HG02571 (cell line): ENCODE data around the gene PLCB3.

Source experiments
- ATAC-seq: cut with Tn5 transposase; IDR thresholded peaks from one replicate; pipeline ENCODE4 v1.9.1; 2021; ENCODE audit warnings: mild to moderate bottlenecking, moderate library complexity; ENCODE audit not compliant: unreplicated experiment

Gene PLCB3

GRCh38 chr11:64235437-64236161 lies 15.7 kb upstream of the PLCB3 start:
- ATAC-seq = no peak

GRCh38 chr11:64237484-64237951 lies 13.8 kb upstream of the PLCB3 start:
- no peak for ATAC-seq

DNA sequence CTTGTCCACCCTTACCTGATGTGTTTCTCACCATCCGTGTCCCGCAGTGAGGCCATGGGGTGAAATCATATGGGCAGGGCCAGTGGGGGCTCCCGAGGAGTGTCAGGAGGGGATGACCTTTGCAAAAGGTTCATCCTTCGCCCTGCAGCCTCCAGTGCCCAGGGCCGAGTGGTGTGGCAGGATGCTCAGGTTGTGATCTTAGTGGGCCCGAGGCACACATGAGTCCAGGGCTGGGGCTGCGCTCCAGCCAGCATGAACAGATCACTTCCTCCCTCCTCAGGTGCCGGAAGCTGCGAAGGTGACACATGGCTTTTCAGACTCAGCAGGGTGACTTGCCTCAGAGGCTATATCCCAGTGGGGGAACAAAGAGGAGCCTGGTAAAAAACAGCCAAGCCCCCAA lies 13.3 kb upstream of the PLCB3 start:
- ATAC-seq = no peak

DNA sequence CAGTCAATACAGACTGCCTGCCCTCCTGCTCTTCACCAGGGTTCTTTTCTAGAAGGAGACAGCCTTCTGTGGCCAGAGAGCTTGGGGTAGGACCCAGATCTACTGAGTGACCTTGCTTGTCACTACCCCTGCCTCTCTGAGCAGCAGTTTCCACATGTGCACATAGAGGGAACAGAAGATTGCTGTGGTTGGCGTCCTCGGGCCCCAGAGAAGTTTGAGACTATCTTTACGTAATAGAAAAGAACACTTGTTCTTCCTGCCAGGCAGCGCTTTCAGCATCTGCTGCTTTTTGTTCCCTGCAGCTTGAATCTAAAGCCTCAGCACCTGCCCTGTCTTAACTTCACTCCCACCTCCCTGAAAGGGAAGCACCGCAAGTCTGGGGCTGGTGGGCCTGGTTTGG lies 12.3 kb upstream of the PLCB3 start:
- ATAC-seq = no peak

DNA sequence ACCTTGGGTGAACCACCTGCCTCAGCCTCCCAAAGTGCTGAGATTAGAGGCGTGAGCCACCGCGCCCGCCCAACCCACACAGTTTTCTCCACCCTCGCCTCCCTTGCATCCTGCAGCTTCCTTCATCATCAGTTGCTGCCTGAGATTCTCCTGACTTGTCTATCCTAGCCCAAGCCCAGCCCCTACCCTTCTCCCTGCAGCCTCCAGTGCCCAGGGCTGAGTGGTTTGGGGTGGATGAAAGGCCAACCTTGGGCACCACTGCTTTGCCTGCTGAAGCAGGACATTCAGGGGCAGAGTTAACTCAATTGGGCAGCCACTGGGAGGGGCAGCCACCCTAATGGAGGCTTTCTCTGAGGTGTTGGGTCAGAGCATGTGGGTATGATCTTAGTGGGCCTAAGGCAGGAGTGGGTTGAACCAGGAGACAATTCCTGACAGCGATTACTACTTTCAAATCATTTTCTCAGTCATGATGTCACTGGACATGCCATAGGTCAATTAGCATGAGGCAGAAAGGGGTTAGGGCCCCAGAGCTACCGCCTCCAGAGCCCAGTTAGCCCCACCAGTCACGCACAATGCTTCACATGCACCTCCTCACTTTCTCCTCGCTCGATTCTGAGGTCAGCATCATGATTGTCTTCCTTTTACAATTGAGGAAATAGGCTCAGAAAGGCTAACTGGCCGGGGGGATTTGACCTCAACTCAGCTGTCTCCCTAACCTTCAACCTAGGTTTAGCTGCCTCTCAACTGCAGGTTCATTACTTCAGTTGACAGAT lies 11.5 kb upstream of the PLCB3 start:
- no peak for ATAC-seq

DNA sequence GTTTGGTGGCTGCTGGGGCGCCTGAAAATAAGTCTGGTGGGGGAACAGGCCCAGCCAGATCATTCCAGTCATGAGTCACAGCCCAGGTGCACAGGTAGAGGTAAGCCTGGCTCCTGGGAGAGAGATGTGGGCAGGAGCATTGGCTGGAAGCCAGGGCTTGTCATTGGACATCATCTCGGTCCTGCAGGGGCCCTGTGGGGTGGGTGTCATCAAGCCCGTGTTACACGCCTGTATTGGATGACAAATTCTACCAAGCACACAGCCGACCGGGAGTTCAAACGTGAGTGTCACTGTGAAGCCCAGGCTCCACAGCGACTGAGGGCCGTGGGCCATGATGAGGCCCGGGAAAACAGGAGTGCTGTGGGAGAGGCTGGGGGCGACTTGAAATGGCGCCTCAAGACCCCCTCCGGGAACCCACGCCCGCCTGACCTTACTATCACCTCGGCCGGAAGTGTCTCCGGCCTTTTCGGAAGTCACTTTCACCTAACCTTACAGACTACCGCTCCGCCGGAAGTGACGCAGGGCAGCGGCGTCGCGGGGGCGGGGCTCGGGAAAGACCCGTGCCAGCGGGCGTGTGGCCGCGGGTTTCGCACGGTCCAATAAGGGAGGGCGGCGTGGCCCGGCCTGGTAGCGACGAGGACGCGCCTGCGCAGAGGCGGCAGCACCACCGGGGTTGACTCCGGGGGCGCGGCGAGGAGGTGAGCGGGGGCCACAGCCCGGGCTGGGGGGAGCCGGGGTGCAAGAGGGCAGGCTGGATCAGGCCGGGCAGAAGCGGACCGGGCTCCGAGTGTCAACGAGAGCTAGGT lies 10.7 kb upstream of the PLCB3 start, which contains the start of gene FKBP2:
TSS of gene FKBP2 (plus strand) at position 661 of the 806 bp plus-strand sequence. CDS start 1,293 bp downstream, outside the sequence.
- peak; percentile 49 for ATAC-seq

DNA sequence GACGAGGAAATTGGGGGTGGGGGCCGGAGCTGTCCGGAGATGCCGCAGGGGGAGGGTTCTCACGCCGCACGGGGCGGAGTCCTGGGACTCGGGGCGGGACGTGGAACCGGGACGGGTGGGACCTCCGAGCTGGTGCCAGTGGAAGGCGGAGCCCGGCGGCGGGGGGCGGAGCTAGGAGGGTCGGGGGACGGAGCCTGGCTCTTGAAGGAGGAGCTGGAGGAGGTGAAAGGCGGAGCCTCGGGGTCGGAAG lies 10.2 kb upstream of the PLCB3 start:
- peak; percentile 67 for ATAC-seq

- ATAC-seq = peak; percentile 47
Observed at GRCh38 chr11:64241491-64242374, 9.6 kb upstream of the PLCB3 start.

DNA sequence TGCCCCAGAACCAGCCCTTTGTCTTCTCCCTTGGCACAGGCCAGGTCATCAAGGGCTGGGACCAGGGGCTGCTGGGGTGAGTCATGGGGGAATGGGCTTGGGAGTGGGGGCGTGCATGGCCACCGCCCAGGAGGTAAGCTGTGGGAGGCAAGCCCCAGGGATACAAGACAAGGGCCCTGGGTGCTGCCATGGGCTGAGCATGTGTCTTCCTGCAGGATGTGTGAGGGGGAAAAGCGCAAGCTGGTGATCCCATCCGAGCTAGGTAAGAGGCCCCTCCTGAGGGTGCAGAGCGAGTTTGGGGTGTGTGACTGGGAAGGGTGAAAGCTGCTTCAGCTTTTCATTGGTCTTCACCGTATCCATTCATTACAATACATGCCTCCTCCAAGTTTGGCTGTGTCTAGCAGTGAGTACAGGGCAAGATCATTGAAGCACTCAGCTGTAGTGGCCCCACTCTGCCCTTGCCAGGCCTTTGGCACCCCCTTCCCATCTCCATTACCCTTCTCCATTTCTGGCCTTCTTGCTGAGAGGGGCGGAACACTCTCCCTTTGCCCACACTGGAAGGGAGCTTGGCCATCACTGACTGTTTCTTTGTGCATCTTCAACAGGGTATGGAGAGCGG lies 8.0 kb upstream of the PLCB3 start:
- ATAC-seq = no peak

DNA sequence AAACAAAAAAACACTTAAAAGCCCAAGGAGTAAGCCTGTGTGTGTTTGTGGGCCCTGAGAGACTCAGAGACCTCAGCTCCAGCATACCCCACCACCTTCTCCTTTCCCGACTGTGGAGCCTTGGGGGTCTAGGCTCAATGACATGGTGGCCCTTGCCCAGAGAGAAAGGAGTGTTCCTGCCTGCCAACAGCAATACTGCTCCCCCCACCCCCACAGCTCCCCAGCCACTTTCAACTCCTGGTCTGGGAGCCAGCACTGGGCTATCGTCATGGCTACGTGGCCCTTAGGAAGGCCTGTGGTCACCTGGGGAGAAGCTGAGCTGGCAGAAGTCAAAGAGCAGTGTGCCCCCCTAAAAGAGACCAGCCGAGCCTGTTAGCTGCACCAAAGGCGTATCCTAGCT lies 7.2 kb upstream of the PLCB3 start:
- no peak for ATAC-seq

GRCh38 chr11:64244966-64245365 lies 6.4 kb upstream of the PLCB3 start:
- ATAC-seq = no peak

- no peak for ATAC-seq
Observed at GRCh38 chr11:64245401-64245796, 5.9 kb upstream of the PLCB3 start.

DNA sequence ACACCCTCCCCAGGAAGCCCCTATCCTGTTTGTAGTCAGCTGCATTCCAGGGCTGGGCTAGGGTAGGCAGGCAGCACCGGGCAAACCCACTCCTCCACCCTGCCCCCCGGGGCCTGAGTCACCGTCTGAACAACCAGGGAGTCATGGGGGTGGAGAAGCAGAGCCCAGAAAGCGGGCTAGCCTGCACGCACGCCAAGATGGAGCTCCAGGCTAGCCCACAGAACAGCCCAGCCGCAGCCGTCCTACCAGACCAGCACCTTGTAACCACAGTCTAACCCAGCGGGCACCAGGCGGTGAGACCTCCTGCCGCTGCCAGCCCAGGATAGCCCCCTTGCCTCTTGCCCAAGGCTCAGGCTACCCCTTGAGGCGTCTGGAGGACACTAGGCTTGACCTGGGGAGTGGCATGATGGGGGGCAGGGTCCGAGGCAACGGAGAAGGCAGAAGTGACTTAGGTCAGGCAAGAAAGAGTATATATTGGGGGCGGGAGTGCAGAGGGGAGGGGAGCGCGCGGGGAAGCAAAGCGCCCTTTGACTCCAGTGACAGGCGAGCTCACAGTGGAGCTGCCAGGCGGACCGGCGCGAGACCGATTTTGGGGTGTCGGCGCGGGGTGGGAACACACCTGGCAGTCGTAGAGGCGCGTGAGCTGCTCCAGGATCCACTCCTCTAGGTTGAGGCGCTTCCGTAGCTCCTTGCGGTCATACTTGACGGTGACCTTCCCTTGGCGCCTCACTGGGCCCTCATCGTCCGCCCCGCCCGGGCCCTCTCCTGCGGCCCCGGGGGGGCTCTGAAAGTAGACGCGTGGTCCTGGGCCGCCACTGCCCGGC lies 5.3 kb upstream of the PLCB3 start:
- ATAC-seq = no peak

GRCh38 chr11:64246621-64246870 lies 4.8 kb upstream of the PLCB3 start:
- ATAC-seq = peak; percentile 7

DNA sequence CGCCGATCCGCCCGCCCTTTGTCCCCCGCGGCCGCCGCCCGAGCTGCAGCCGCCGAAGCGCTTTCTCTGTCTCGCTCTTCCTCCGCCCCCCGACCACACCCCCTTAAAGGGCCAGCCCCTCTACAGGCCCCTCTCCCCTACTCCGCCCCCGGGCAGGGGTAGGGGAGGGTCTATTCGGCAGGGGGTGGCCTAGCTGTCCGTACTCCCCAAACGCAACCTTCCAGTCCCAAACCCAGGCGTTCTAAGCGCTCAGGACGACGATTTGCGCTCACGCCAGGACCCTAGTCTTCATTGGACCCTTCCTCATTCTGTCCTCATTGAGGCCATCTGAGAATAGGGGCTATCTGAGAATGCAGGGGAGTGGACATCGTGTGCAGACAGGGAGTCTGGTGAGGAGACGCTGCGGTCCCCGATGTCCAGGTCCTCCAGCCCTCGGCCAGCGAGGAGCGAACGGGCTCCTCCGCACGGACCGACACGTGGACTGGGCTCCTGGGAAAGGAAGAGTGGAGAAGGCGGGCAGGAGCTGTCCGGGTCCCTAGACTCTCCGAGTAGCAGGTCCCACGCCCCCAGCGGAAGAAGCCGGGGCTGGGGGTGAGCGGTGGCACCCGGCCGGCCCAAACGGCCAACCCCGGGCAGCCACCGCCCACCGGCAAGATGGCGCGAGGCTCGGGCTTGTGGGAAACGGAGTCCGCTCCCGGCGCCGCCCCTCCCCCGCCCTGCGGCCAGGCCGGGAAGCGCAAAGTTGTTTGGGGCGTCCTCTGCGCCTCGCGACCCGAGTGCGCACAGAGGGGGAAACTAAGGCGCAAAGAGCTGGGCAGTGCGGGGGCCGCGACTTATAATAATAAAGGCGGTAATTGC lies 4.2 kb upstream of the PLCB3 start, which contains the start of gene PPP1R14B:
TSS of gene PPP1R14B (minus strand) at position 73 of the 858 bp plus-strand sequence. CDS start 270 bp downstream, outside the sequence.
- ATAC-seq = peak; percentile 32

DNA sequence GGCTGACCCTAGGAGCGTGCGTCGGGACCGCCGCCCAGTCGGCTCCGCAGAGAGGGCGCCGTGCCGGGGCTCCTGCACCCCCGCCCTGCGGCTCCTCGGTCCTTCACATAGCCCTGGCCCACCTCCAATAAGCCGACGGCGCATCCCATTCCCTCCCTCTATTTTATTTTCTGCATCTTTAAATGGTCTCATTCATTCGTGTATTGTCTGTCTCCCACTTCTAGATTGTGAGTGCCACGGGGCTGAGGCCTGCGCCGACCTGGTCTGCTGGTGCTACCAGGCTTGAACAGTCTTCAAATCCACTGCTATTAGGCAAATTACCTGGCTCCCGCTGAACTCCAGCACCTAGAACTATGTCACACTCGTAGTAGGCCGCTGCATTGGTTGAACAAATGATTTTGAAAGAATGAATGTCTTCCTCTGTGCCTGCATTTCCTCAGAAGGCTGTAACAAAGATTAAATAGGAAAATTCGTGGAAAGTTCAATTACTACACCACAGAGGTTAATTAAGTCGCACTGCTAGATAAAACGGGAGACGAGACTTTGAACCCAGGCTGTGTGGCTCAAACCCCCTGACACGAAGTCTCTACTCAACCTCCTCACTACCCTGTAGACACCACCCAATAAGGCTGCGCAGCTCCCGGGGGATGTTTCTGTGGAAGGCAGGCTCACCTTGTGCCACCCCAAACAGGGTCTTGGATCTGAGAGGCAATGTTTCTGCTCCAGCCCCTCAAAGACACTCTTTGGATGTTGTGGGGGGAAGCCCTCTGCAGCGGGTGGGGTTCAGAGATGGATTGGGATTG lies 3.4 kb upstream of the PLCB3 start:
- ATAC-seq = no peak

GRCh38 chr11:64248578-64248977 lies 2.8 kb upstream of the PLCB3 start:
- ATAC-seq = no peak

DNA sequence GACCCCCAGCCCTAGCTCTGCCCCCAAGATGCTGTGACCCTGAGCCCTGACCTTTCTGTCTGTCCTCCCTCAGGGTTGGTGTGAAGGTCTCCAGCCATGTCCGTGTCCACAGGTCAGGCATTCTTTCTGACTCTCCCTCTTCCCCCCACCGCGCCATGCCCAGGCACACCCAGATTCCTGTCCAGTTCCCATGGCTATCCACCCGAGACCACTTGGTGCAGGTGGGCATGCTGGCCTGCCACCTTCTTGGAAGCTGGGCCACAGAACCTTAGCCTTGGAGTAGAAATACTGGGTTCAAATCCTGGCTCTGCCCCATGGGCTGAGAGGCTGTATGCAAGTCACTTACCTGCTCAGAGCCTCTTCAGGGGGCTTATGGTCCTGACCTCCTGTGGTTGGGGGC lies 2.3 kb upstream of the PLCB3 start:
- ATAC-seq = no peak
